Measurements from ENCODE around the gene FBXL20. TPM values are rescaled to one million over a fixed set of nuclear protein-coding genes. Genes with fewer than 3 reads are reported as not detected.

Gene FBXL20
- total and polyA plus RNA-seq, 2 donors (not counting 3 experiments of a cell fraction or from before 2014, with no cell fraction given) = 4.6 to 18.0 TPM

DNA sequence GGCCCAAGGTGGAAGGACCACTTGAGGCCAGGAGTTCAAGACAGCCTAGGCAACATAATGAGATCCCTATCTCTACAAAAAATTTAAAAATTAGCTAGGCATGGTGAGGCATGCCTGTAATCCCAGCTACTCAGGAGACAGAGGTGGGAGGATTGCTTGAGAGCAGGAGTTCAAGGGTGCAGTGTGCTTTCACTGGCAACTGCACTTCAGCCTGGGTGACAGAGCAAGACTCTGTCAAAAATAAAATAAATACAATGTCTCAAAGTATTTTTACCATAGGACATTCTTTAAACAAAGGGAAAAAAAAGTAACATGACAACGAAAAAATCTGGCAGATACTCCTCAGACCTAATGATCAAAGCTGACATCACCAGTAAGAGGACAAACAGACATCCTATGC, 72.6 kb downstream of the FBXL20 start:
- ChIA-PET POLR2A (no interaction called here), CTCF (no interaction called here)
- Histone ChIP-seq H3K9me1 (replicated peaks; ENCODE audit: control insufficient read depth, extremely low read depth, insufficient read depth, low read length) (no peaks in the 10 kb centered on the region), H3K27me3 (ENCODE audit: control insufficient read depth in 2 of 2, insufficient read depth in 2 of 2, low read length in 2 of 2) (no peaks in the 10 kb centered on the region), H3K79me2 (ENCODE audit: control insufficient read depth, insufficient read depth, low read length) (no peaks in the 10 kb centered on the region), H3K27ac (ENCODE audit: insufficient read depth, low read depth, low read length) (no peak overlapping the region), H2AFZ (ENCODE audit: low read depth, low read length) (no peak overlapping the region), H3K36me3 (ENCODE audit: control insufficient read depth in 2 of 2, extremely low read depth in 1 of 2, insufficient read depth in 2 of 2, low read length in 2 of 2) (no peaks in the 10 kb centered on the region), H3K4me1 (ENCODE audit: control insufficient read depth, extremely low read depth, insufficient read depth, low read length) (peaks cover 6% of the 10 kb centered on the region), H3K4me2 (ENCODE audit: insufficient read depth, low read length) (no peak overlapping the region), H3K9ac (replicated peaks; ENCODE audit: extremely low read depth, insufficient read depth, low read length) (no peak overlapping the region), H4K20me1 (replicated peaks; ENCODE audit: control insufficient read depth, extremely low read depth, insufficient read depth, low read length) (no peaks in the 10 kb centered on the region), H3K9me3 (replicated peaks; ENCODE audit: control insufficient read depth, insufficient read depth, low read length) (no peaks in the 10 kb centered on the region), H3K4me3 (replicated peaks in 1 of 3; ENCODE audit: insufficient read depth in 1 of 3, low read depth in 1 of 3, low read length in 3 of 3) (no peak overlapping the region)
- TF ChIP-seq FOS (IDR thresholded peaks at IDR 0.05; ENCODE audit: borderline replicate concordance, insufficient read depth, low read length) = no peak
- TF ChIP-seq POLR2A (IDR thresholded peaks at IDR 0.05; ENCODE audit: low read depth, low read length) = no peak
- TF ChIP-seq, protein P1, sequence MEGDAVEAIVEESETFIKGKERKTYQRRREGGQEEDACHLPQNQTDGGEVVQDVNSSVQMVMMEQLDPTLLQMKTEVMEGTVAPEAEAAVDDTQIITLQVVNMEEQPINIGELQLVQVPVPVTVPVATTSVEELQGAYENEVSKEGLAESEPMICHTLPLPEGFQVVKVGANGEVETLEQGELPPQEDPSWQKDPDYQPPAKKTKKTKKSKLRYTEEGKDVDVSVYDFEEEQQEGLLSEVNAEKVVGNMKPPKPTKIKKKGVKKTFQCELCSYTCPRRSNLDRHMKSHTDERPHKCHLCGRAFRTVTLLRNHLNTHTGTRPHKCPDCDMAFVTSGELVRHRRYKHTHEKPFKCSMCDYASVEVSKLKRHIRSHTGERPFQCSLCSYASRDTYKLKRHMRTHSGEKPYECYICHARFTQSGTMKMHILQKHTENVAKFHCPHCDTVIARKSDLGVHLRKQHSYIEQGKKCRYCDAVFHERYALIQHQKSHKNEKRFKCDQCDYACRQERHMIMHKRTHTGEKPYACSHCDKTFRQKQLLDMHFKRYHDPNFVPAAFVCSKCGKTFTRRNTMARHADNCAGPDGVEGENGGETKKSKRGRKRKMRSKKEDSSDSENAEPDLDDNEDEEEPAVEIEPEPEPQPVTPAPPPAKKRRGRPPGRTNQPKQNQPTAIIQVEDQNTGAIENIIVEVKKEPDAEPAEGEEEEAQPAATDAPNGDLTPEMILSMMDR (IDR thresholded peaks at IDR 0.05; ENCODE audit: extremely low read depth in 1 of 2, insufficient read depth in 1 of 2, low read depth in 1 of 2, low read length in 2 of 2) = no peak
- intact Hi-C loops (cut with micrococcal nuclease) (no loop called here), dilution Hi-C loops (cut with MboI; ENCODE audit: extremely low pct_ligation_motif_present, low sequenced_read_pairs) (no loop called here)
- FAIRE-seq (no peak), DNase-seq (ENCODE audit: low read depth, low spot score) (no peak)
- BruUV-seq (replicated peaks) = no TSS peak

DNA sequence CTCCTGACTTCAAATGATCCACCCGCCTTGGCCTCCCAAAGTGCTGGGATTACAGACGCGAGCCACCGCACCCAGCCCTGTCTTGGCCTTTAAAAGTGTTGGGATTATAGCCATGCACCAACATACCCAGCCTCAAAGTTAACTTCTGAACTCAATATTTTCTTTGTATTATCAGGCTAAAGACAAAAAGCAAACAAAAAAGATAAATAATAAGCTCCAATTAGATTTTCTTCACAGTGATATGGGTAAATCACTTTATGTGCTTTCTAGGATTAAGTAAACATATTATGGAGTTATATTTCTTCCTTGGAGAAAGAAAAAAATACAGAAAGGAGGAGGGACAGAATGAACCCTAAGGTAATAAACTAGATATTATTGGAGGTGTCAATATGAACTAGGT, 74.3 kb downstream of the FBXL20 start:
- intact Hi-C loops (cut with micrococcal nuclease) = no loop called here
- CTCF ChIA-PET = no interaction called here
- no peak overlapping the region for H2AFZ ChIP-seq (ENCODE audit: low read depth, low read length)

More for the DNA sequence above, 74.3 kb downstream of the FBXL20 start:
- TF ChIP-seq GATA2 (IDR thresholded peaks at IDR 0.05; ENCODE audit: insufficient read depth, insufficient read length, low read depth, low read length) (no peak), FOS (IDR thresholded peaks at IDR 0.05; ENCODE audit: borderline replicate concordance, insufficient read depth, low read length) (no peak), POLR2A (IDR thresholded peaks at IDR 0.05; ENCODE audit: low read depth, low read length) (no peak), POLR2AphosphoS5 (IDR thresholded peaks at IDR 0.05; ENCODE audit: insufficient read depth, low read depth, low read length) (no peak), EZH2 (IDR thresholded peaks at IDR 0.05; ENCODE audit: borderline replicate concordance, low read depth, low read length, severe bottlenecking) (no peak), MYC (IDR thresholded peaks at IDR 0.05; ENCODE audit: low read depth, low read length) (no peak), JUN (IDR thresholded peaks at IDR 0.05; ENCODE audit: borderline replicate concordance, insufficient read depth, insufficient read length, low read depth) (no peak)
- TF ChIP-seq, protein P2, sequence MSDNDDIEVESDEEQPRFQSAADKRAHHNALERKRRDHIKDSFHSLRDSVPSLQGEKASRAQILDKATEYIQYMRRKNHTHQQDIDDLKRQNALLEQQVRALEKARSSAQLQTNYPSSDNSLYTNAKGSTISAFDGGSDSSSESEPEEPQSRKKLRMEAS (IDR thresholded peaks at IDR 0.05; ENCODE audit: insufficient read depth, insufficient read length) = no peak
- TF ChIP-seq, protein P1 (IDR thresholded peaks at IDR 0.05; ENCODE audit: extremely low read depth in 1 of 2, insufficient read depth in 1 of 2, low read depth in 1 of 2, low read length in 2 of 2) = no peak
- Histone ChIP-seq H3K9me3 (replicated peaks; ENCODE audit: control insufficient read depth, insufficient read depth, low read length) (no peaks in the 10 kb centered on the region), H3K27ac (ENCODE audit: insufficient read depth, low read depth, low read length) (no peak overlapping the region), H3K4me3 (replicated peaks in 1 of 3; ENCODE audit: insufficient read depth in 1 of 3, low read depth in 1 of 3, low read length in 3 of 3) (no peak overlapping the region), H3K4me2 (ENCODE audit: insufficient read depth, low read length) (no peak overlapping the region), H3K9me1 (replicated peaks; ENCODE audit: control insufficient read depth, extremely low read depth, insufficient read depth, low read length) (no peaks in the 10 kb centered on the region), H3K4me1 (ENCODE audit: control insufficient read depth, extremely low read depth, insufficient read depth, low read length) (peaks cover 6% of the 10 kb centered on the region), H3K36me3 (ENCODE audit: control insufficient read depth in 2 of 2, extremely low read depth in 1 of 2, insufficient read depth in 2 of 2, low read length in 2 of 2) (no peaks in the 10 kb centered on the region), H4K20me1 (replicated peaks; ENCODE audit: control insufficient read depth, extremely low read depth, insufficient read depth, low read length) (no peaks in the 10 kb centered on the region), H3K9ac (replicated peaks; ENCODE audit: extremely low read depth, insufficient read depth, low read length) (no peak overlapping the region), H3K27me3 (ENCODE audit: control insufficient read depth in 2 of 2, insufficient read depth in 2 of 2, low read length in 2 of 2) (no peaks in the 10 kb centered on the region), H3K79me2 (ENCODE audit: control insufficient read depth, insufficient read depth, low read length) (no peaks in the 10 kb centered on the region)
- FAIRE-seq (no peak), DNase-seq (ENCODE audit: low read depth, low spot score) (no peak)
- POLR2A ChIA-PET = no interaction called here
- dilution Hi-C loops (cut with MboI; ENCODE audit: extremely low pct_ligation_motif_present, low sequenced_read_pairs) = no loop called here
- no TSS peak for BruUV-seq (replicated peaks)

All from endothelial cell of umbilical vein (primary cell).